Measurements from ENCODE around the gene TMC4.

The TMC4 gene

DNA sequence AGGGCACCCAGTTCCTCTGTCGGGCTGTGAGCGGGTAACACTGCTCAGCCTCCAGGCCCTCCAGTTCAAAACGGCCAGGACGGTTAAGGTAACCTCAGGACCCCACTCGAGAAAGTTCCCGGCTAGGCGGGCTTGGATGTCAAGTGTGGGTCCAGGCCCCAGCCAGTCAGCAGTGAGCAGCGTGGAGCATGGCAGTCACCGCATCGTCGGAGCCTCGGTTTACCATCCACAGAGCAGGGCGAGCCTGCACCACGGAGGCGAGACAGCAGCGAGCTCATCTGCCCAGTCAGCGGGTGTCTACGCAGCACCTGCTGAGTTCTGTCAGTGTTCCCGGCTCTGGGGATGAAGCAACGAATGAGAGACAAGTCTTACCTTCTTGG lies 43.4 kb downstream of the TMC4 start:
- no peak for DNase-seq (ENCODE audit: low spot score)

DNA sequence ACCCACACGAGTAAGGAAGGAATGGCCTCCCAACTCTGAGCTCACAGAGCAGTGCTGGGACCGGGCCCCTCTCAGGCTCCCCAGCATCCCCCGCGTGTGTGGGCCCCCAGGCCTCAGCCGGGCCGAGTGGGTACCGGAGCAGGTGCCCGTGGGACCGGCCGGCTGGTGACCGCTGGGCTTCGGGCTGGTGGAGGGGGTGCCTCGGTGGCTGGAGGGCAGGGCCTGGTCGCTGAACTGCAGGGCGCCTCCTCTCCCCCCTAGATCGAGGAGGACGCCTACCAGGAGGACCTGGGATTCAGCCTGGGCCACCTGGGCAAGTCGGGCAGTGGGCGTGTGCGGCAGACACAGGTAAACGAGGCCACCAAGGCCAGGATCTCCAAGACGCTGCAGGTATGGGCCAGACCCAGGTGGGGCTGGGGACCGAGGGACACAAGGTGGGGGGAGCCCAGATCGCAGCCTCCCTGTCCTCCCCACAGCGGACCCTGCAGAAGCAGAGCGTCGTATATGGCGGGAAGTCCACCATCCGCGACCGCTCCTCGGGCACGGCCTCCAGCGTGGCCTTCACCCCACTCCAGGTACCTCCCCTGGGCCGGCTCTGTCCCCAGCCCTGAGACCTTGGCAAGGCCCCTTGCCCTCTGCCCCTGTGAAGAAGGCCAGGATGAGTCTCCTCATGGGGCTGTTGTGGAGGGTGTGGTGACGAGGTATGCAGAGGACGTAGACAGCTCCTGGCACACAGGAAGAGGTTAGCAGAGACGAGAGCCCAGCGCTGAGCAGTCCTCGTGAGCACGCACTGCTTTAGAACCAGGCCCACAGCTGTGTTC lies 44.0 kb downstream of the TMC4 start:
- no peak for DNase-seq (ENCODE audit: low spot score)

DNA sequence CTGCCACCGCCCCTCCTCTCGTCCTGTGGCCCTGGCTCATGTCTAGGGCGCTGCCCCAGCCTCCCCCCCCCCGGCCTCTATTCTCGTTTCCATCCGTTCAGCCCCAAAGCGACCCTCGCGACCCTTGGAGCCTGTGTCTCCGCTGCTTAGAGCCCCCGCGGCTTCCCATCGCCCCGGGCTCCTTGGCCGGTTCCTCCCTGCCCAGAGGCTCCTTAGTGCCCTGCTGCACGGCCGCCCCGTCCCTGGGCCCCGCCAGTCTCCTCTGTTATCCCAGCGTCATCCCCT lies 44.6 kb downstream of the TMC4 start:
- no peak for DNase-seq (ENCODE audit: low spot score)

DNA sequence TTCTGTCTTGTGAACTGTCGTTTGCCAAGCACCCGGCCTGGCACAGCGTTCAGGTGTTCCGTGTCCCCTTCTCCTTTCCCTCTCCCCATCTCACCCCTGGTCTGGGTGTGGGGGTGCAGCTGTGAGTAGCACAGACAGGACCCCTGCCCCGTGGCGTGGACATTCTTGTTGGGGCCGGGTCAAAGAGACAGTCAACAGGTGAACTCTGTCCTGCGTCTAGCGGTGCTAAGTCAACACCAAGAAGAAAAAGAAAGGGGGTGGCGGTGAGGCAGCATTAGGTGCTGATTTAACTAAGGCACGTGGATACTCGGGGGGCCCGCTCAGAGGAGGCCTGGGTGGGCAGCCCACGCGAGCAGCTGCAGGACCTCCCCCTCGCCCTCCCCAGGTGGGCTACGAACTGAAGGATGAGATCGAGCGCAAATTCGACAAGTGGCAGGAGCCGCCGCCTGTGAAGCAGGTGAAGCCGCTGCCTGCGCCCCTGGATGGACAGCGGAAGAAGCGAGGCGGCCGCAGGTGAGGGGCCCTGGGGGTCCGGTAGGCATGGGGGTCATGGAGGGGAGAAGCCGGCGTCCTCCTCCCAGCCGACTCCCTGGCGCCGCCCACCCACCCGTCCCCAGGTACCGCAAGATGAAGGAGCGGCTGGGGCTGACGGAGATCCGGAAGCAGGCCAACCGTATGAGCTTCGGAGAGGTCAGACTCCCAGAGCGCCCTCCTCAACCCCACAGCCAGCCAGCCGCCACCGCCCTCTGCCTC lies 45.1 kb downstream of the TMC4 start:
- DNase-seq (ENCODE audit: low spot score) = no peak

- DNase-seq (ENCODE audit: low spot score) = no peak
Observed at GRCh38 chr19:54125713-54126112, 47.2 kb downstream of the TMC4 start.

GRCh38 chr19:54124393-54124792 lies 48.6 kb downstream of the TMC4 start:
- DNase-seq (ENCODE audit: low spot score) = no peak

GRCh38 chr19:54123682-54124081 lies 49.3 kb downstream of the TMC4 start:
- no peak for DNase-seq (ENCODE audit: low spot score)

DNA sequence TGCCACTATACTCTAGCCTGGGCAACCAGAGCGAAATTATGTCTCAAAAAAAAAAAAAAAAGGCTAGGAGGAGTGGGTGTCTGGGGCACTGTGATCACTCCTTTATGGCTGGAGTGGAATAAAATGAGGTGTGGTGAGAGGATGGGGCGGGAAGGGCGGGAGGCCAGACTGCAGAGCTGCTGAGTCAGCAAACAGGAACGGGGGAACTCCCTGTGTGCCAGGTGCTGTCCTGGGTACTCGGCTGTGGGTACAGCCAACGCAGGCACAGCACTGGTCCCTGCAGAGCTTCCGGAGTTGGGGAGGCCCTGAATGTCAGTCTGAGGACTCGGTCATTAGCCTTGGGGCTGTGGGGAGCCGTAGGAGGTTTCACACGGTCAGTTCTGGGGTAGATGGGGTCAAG lies 51.7 kb downstream of the TMC4 start:
- DNase-seq (ENCODE audit: low spot score) = no peak

- DNase-seq (ENCODE audit: low spot score) = peak; percentile 98
Observed at GRCh38 chr19:54115109-54116063, 57.6 kb downstream of the TMC4 start, which contains the start of the genes PRPF31 and TFPT. Gene PRPF31 (plus strand): TSS chr19:54115754. CDS start chr19:54118279, 2,525 bp downstream. Gene TFPT (minus strand): TSS chr19:54115657. CDS start chr19:54115269, 388 bp downstream.

DNA sequence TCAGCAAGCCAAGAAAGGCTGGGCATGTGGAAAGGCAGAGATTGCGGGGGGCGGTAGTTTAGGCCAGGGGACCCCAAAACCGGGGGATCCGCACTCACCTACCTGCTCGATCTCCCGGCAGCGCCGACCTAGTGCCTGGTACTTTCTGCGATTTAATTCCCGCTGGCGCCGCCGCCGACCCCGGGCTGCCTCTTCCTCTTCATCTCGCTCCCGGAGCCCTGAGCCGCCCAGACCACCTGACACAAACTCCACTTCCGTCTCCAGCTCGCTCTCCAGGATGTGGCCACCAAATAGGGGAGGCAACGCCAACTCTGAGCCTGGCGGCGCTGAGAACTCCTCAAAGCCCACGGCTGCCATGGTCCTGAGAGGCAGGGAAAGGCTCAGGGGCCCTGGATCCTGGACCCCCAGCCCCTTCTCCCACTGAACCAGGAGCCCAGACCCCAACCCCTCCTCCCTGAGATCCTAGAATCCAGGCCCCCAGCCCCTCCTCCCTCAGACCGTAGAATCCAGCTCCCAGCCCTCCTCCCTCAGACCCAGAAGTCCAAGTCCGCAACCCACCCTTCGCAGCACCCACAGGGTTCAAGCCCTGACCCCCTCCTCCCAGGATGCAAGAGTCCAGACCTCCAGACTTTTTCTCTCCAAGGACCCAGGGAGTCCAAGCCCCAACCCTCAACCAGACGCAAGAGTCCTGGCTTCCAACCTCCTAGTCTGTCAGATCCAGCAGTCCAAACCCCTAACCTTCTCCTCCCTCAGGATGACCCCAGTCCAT lies 58.4 kb downstream of the TMC4 start:
- DNase-seq (ENCODE audit: low spot score) = peak; percentile 37

All from pons (tissue), 1 donor.